ENCODE measurements around the gene CRKL.
"Not testable (repeated sequence)": the region's sequence is repeated elsewhere in the genome, so short reads cannot be mapped to it uniquely, and the experiment has no call there.

CRKL gene

GRCh38 chr22:20937031-20937793 lies 20.0 kb downstream of the CRKL start:
- Histone ChIP-seq H3K27ac (no peak overlapping the region), H3K36me3 (replicated peaks) (peaks cover 21% of the 10 kb centered on the region), H3K27me3 (replicated peaks) (no peaks in the 10 kb centered on the region), H3K4me3 (ENCODE audit: low read depth, low read length) (no peak overlapping the region)
- in situ Hi-C loops (cut with HindIII; ENCODE audit: low pct_ligation_motif_present, low sequenced_read_pairs): no loop called here
- no peak for TF ChIP-seq CTCF (IDR thresholded peaks at IDR 0.05; ENCODE audit: low read depth, low read length, missing control alignments)
- DNase-seq: no peak

GRCh38 chr22:20937794-20938671 lies 20.8 kb downstream of the CRKL start:
- no peak overlapping the region for H3K27ac ChIP-seq
- H3K27me3 ChIP-seq (replicated peaks): no peaks in the 10 kb centered on the region
- H3K4me3 ChIP-seq (ENCODE audit: low read depth, low read length): no peak overlapping the region
- TF ChIP-seq CTCF (IDR thresholded peaks at IDR 0.05; ENCODE audit: low read depth, low read length, missing control alignments): no peak
- in situ Hi-C loops (cut with HindIII; ENCODE audit: low pct_ligation_motif_present, low sequenced_read_pairs): no loop called here
- no peak for DNase-seq
- H3K36me3 ChIP-seq (replicated peaks): peaks cover 21% of the 10 kb centered on the region

GRCh38 chr22:20939457-20940185 lies 22.4 kb downstream of the CRKL start:
- H3K4me3 ChIP-seq (ENCODE audit: low read depth, low read length); H3K27ac ChIP-seq; DNase-seq; H3K27me3 ChIP-seq (replicated peaks); in situ Hi-C loops (cut with HindIII; ENCODE audit: low pct_ligation_motif_present, low sequenced_read_pairs): not testable (repeated sequence)
- peaks cover 14% of the 10 kb centered on the region for H3K36me3 ChIP-seq (replicated peaks)

- no peak overlapping the region for H3K27ac ChIP-seq
- in situ Hi-C loops (cut with HindIII; ENCODE audit: low pct_ligation_motif_present, low sequenced_read_pairs): no loop called here
- DNase-seq: no peak
- peaks cover 10% of the 10 kb centered on the region for H3K36me3 ChIP-seq (replicated peaks)
- H3K4me3 ChIP-seq (ENCODE audit: low read depth, low read length): no peak overlapping the region
- no peak for TF ChIP-seq CTCF (IDR thresholded peaks at IDR 0.05; ENCODE audit: low read depth, low read length, missing control alignments)
- no peaks in the 10 kb centered on the region for H3K27me3 ChIP-seq (replicated peaks)
These were observed 23.0 kb downstream of the CRKL start for GRCh38 chr22:20940186-20940651.

- Histone ChIP-seq H3K27ac (no peak overlapping the region), H3K27me3 (replicated peaks) (no peaks in the 10 kb centered on the region), H3K4me3 (ENCODE audit: low read depth, low read length) (no peak overlapping the region), H3K36me3 (replicated peaks) (peaks cover 5% of the 10 kb centered on the region)
- in situ Hi-C loops (cut with HindIII; ENCODE audit: low pct_ligation_motif_present, low sequenced_read_pairs): no loop called here
- no peak for DNase-seq
- no peak for TF ChIP-seq CTCF (IDR thresholded peaks at IDR 0.05; ENCODE audit: low read depth, low read length, missing control alignments)
These were observed 23.7 kb downstream of the CRKL start for GRCh38 chr22:20940904-20941385.

GRCh38 chr22:20942203-20942902 lies 25.1 kb downstream of the CRKL start:
- in situ Hi-C loops (cut with HindIII; ENCODE audit: low pct_ligation_motif_present, low sequenced_read_pairs); H3K4me3 ChIP-seq (ENCODE audit: low read depth, low read length); H3K27me3 ChIP-seq (replicated peaks); H3K27ac ChIP-seq; H3K36me3 ChIP-seq (replicated peaks); DNase-seq: not testable (repeated sequence)

Data from brain microvascular endothelial cell (primary cell).